ENCODE data around the gene MEIS2. TPM values are rescaled to one million over a fixed set of nuclear protein-coding genes. Genes with fewer than 3 reads are reported as not detected.

The MEIS2 gene
- polyA plus RNA-seq, 2 of the 4 experiments (the other 2 are of a cell fraction), result 7.3 to 11.1 TPM

DNA sequence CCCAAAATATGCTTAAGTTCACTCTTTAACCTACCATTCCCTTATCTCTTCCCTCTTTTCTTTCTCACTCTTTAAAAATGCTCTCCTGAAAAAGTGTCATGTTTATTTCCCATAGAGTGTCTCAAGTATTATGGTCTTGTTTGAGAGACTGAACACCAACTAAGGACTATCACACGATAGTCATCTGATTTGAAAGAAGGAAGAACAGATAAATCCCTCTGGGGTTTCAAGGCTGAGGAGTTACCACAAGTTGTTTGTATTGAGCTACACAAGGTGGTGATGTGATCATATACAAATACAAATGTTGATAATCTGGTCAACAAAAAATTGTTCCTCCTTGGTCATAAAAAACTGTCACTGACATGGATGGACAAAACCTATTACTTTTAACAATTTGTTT, 13.8 kb downstream of the MEIS2 start:
- ChIA-PET CTCF (no interaction called here), POLR2A (no interaction called here)
- Histone ChIP-seq H3K27ac (no peak overlapping the region), H3K4me3 (no peak overlapping the region), H3K4me1 (no peaks in the 10 kb centered on the region), H3K9me3 (no peaks in the 10 kb centered on the region), H3K4me2 (no peak overlapping the region)
- TF ChIP-seq HEYL (CRISPR knock-in tag; IDR thresholded peaks at IDR 0.05) (no peak), BHLHE40 (IDR thresholded peaks at IDR 0.05; ENCODE audit: low read depth, low read length) (no peak), FOXS1 (CRISPR knock-in tag; IDR thresholded peaks at IDR 0.05) (no peak), HOXB13 (CRISPR knock-in tag; IDR thresholded peaks at IDR 0.05; ENCODE audit: low read depth) (no peak), CEBPB (IDR thresholded peaks at IDR 0.05) (no peak), RNF2 (IDR thresholded peaks at IDR 0.05; ENCODE audit: borderline replicate concordance, low read depth) (no peak), NFE2L2 (conservative IDR thresholded peaks at IDR 0.05; ENCODE audit: low read length) (no peak), EP300 (IDR thresholded peaks at IDR 0.05) (no peak), MYC (IDR thresholded peaks at IDR 0.05; ENCODE audit: borderline replicate concordance, low read length) (no peak), NR3C1 (IDR thresholded peaks at IDR 0.05) (no peak), CBX8 (IDR thresholded peaks at IDR 0.05) (no peak)
- TF ChIP-seq, protein P1, sequence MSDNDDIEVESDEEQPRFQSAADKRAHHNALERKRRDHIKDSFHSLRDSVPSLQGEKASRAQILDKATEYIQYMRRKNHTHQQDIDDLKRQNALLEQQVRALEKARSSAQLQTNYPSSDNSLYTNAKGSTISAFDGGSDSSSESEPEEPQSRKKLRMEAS (IDR thresholded peaks at IDR 0.05), result no peak
- TF ChIP-seq, protein P2, sequence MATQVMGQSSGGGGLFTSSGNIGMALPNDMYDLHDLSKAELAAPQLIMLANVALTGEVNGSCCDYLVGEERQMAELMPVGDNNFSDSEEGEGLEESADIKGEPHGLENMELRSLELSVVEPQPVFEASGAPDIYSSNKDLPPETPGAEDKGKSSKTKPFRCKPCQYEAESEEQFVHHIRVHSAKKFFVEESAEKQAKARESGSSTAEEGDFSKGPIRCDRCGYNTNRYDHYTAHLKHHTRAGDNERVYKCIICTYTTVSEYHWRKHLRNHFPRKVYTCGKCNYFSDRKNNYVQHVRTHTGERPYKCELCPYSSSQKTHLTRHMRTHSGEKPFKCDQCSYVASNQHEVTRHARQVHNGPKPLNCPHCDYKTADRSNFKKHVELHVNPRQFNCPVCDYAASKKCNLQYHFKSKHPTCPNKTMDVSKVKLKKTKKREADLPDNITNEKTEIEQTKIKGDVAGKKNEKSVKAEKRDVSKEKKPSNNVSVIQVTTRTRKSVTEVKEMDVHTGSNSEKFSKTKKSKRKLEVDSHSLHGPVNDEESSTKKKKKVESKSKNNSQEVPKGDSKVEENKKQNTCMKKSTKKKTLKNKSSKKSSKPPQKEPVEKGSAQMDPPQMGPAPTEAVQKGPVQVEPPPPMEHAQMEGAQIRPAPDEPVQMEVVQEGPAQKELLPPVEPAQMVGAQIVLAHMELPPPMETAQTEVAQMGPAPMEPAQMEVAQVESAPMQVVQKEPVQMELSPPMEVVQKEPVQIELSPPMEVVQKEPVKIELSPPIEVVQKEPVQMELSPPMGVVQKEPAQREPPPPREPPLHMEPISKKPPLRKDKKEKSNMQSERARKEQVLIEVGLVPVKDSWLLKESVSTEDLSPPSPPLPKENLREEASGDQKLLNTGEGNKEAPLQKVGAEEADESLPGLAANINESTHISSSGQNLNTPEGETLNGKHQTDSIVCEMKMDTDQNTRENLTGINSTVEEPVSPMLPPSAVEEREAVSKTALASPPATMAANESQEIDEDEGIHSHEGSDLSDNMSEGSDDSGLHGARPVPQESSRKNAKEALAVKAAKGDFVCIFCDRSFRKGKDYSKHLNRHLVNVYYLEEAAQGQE (IDR thresholded peaks at IDR 0.05), result no peak
- TF ChIP-seq, protein P3, sequence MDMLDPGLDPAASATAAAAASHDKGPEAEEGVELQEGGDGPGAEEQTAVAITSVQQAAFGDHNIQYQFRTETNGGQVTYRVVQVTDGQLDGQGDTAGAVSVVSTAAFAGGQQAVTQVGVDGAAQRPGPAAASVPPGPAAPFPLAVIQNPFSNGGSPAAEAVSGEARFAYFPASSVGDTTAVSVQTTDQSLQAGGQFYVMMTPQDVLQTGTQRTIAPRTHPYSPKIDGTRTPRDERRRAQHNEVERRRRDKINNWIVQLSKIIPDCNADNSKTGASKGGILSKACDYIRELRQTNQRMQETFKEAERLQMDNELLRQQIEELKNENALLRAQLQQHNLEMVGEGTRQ (IDR thresholded peaks at IDR 0.05), result no peak
- TF ChIP-seq, protein P4, sequence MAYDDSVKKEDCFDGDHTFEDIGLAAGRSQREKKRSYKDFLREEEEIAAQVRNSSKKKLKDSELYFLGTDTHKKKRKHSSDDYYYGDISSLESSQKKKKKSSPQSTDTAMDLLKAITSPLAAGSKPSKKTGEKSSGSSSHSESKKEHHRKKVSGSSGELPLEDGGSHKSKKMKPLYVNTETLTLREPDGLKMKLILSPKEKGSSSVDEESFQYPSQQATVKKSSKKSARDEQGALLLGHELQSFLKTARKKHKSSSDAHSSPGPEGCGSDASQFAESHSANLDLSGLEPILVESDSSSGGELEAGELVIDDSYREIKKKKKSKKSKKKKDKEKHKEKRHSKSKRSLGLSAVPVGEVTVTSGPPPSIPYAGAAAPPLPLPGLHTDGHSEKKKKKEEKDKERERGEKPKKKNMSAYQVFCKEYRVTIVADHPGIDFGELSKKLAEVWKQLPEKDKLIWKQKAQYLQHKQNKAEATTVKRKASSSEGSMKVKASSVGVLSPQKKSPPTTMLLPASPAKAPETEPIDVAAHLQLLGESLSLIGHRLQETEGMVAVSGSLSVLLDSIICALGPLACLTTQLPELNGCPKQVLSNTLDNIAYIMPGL (CRISPR knock-in tag; IDR thresholded peaks at IDR 0.05; ENCODE audit: borderline replicate concordance), result no peak
- TF ChIP-seq, protein P5, sequence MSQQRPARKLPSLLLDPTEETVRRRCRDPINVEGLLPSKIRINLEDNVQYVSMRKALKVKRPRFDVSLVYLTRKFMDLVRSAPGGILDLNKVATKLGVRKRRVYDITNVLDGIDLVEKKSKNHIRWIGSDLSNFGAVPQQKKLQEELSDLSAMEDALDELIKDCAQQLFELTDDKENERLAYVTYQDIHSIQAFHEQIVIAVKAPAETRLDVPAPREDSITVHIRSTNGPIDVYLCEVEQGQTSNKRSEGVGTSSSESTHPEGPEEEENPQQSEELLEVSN (IDR thresholded peaks at IDR 0.05; ENCODE audit: borderline replicate concordance, low read depth), result no peak
- TF ChIP-seq, protein P6, sequence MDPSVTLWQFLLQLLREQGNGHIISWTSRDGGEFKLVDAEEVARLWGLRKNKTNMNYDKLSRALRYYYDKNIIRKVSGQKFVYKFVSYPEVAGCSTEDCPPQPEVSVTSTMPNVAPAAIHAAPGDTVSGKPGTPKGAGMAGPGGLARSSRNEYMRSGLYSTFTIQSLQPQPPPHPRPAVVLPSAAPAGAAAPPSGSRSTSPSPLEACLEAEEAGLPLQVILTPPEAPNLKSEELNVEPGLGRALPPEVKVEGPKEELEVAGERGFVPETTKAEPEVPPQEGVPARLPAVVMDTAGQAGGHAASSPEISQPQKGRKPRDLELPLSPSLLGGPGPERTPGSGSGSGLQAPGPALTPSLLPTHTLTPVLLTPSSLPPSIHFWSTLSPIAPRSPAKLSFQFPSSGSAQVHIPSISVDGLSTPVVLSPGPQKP (IDR thresholded peaks at IDR 0.05; ENCODE audit: low read depth, low read length), result no peak
- WGBS (ENCODE audit: missing lambda C conversion rate), result 100% methylated on average over 1 of the region's 1 CpG
- DNase-seq (ENCODE audit: low read depth in 1 of 2, low spot score in 1 of 2) (no peak), FAIRE-seq (no peak), ATAC-seq (no peak)

DNA sequence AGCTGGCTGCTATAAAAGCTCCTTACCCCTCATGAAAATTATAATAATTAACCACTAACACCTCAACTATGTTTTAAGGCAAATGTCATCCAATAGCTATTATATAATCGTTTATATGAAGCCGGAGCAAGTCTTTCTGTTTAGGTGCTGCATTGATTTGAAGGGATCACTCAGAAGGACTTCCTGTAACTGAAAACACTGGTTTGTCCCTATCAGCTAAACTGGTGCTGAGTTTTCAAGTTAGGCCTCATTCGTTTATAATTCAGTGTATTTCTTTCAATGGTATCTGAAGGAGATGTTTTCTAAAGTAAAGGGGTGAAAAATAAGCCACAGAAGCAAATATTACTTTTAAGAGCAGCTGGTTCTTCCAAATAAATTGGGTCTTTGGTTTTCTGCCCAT, 14.2 kb downstream of the MEIS2 start:
- no peak for DNase-seq (ENCODE audit: low read depth in 1 of 2, low spot score in 1 of 2)
- no peak for ATAC-seq
- FAIRE-seq, result no peak

More for the DNA sequence above, 14.2 kb downstream of the MEIS2 start:
- TF ChIP-seq, protein P2 (IDR thresholded peaks at IDR 0.05), result no peak
- TF ChIP-seq SREBF2 (IDR thresholded peaks at IDR 0.05) (no peak), MYC (IDR thresholded peaks at IDR 0.05; ENCODE audit: borderline replicate concordance, low read length) (no peak), JUNB (IDR thresholded peaks at IDR 0.05) (no peak)
- Histone ChIP-seq H3K9me3 (no peaks in the 10 kb centered on the region), H3K4me1 (no peaks in the 10 kb centered on the region), H3K27ac (no peak overlapping the region), H3K4me3 (no peak overlapping the region), H3K4me2 (no peak overlapping the region)
- WGBS (ENCODE audit: missing lambda C conversion rate), result 73% methylated on average over 3 of the region's 3 CpGs
- ChIA-PET CTCF (no interaction called here), POLR2A (no interaction called here)
